PC-3 (cell line): ENCODE data around the gene SLC19A1. TPM values are rescaled to one million over a fixed set of nuclear protein-coding genes. Genes with fewer than 3 reads are reported as not detected.

Experiments used
- ATAC-seq: fragments of 200-7000 bp; cut with Tn5 transposase; 2 replicates; pipeline ENCODE4 v1.9.1; 2020; ENCODE audit warnings: mild to moderate bottlenecking, moderate library complexity
- BruUV-seq: library from RNA; stranded (reverse); fragments of 400-500 nt; replicated peaks from 2 replicates; lab custom pipeline; 2021; lab: Mats Ljungman, UMichigan
- CTCF ChIA-PET: fragments of 300-600 bp; sonication (Branson Sonifier 250); formaldehyde crosslinking; loops from one replicate; lab custom pipeline; 2022; ENCODE audit warnings: antibody characterized with exemption; lab: Charles Lee
- POLR2A ChIA-PET: fragments of 300-600 bp; sonication (Branson Sonifier 250); formaldehyde crosslinking; loops from one replicate; lab custom pipeline; 2022; ENCODE audit warnings: antibody characterized with exemption; ENCODE audit not compliant: unreplicated experiment; lab: Charles Lee
- DNase-seq: peaks from one replicate; pipeline ENCODE4 v3.0.0-alpha.2; 2015
- H2AFZ ChIP-seq: fragments of 300-600 bp; sonication (generic); 2 replicates; pipeline ENCODE4 v1.6.0; 2016; ENCODE audit warnings: antibody characterized with exemption, low read length
- H3F3A ChIP-seq: fragments of 300-600 bp; sonication (generic); one replicate; pipeline ENCODE4 v1.6.0; 2017; ENCODE audit warnings: antibody characterized with exemption, low read length, control low read depth, mild to moderate bottlenecking; ENCODE audit not compliant: unreplicated experiment
- H3K27ac ChIP-seq: fragments of 300-600 bp; sonication (generic); 2 replicates; pipeline ENCODE4 v1.5.1; 2016; ENCODE audit warnings: mild to moderate bottlenecking, low read length
- H3K27me3 ChIP-seq: fragments of 300-600 bp; sonication (generic); 2 replicates; pipeline ENCODE4 v1.6.1; 2016; ENCODE audit warnings: low read length, mixed read lengths
- H3K36me3 ChIP-seq: fragments of 300-600 bp; sonication (generic); 2 replicates; pipeline ENCODE4 v1.6.1; 2016; ENCODE audit warnings: low read depth, mixed run types, low read length, mixed read lengths
- H3K4me1 ChIP-seq: fragments of 300-600 bp; sonication (generic); 2 replicates; pipeline ENCODE4 v1.5.1; 2016; ENCODE audit warnings: low read length; ENCODE audit not compliant: insufficient read depth
- H3K4me2 ChIP-seq: fragments of 300-600 bp; sonication (generic); 2 replicates; pipeline ENCODE4 v1.6.0; 2016; ENCODE audit warnings: low read length
- H3K4me3 ChIP-seq: fragments of 300-600 bp; sonication (generic); 2 replicates; pipeline ENCODE4 v1.5.1; 2016; ENCODE audit warnings: mild to moderate bottlenecking, low read length, mixed read lengths
- H3K79me2 ChIP-seq: fragments of 300-600 bp; sonication (generic); 2 replicates; pipeline ENCODE4 v1.6.1; 2017; ENCODE audit warnings: low read length, mixed read lengths
- H3K9ac ChIP-seq: fragments of 300-600 bp; sonication (generic); 2 replicates; pipeline ENCODE4 v1.6.0; 2016; ENCODE audit warnings: mild to moderate bottlenecking, low read length
- H3K9me2 ChIP-seq: fragments of 300-600 bp; sonication (generic); replicated peaks from 2 replicates; pipeline ENCODE4 v1.6.1; 2016; ENCODE audit warnings: mixed run types, low read length, mixed read lengths
- H3K9me3 ChIP-seq: fragments of 300-600 bp; sonication (generic); 2 replicates; pipeline ENCODE4 v1.6.1; 2016; ENCODE audit warnings: low read length, mixed read lengths
- H4K20me1 ChIP-seq: fragments of 300-600 bp; sonication (generic); 2 replicates; pipeline ENCODE4 v1.6.1; 2016; ENCODE audit warnings: low read length, mixed read lengths
- EZH2 ChIP-seq: fragments of 300-600 bp; sonication (generic); IDR thresholded peaks from one replicate; pipeline ENCODE4 v1.6.1; 2017; ENCODE audit warnings: antibody characterized with exemption, mild to moderate bottlenecking, low read length; ENCODE audit not compliant: unreplicated experiment
- EZH2phosphoT487 ChIP-seq: fragments of 300-600 bp; sonication (generic); IDR thresholded peaks from 2 replicates; pipeline ENCODE4 v1.6.1; 2018; ENCODE audit warnings: mild to moderate bottlenecking, antibody characterized with exemption, low read length, borderline replicate concordance
- intact Hi-C: fragments of 100-400 bp; cut with micrococcal nuclease; formaldehyde crosslinking; loops from 2 replicates; pipeline ENCODE4 v1.9.0; 2023
- microRNA-seq: library from miRNA; unstranded; fragments of <30 nt; microRNA quantifications from one replicate; pipeline ENCODE4 v1.1.0, GENCODE V29; 2020; ENCODE audit not compliant: unreplicated experiment
- total RNA-seq: library from RNA; depleted of rRNA; stranded (reverse); fragments of >200 nt; gene quantifications from 2 replicates; pipeline ENCODE4 v1.2.3, GENCODE V29; 2014; rRNA removed
- TF ChIP-seq, protein P1 (sequence below): fragments of 300-600 bp; sonication (generic); conservative IDR thresholded peaks from 2 replicates; pipeline ENCODE4 v1.5.1; 2017; ENCODE audit warnings: antibody characterized with exemption, low read depth, mild to moderate bottlenecking, low read length

The SLC19A1 gene
- total RNA-seq, 1 experiment from 2014 or later: 54.2 TPM

DNA sequence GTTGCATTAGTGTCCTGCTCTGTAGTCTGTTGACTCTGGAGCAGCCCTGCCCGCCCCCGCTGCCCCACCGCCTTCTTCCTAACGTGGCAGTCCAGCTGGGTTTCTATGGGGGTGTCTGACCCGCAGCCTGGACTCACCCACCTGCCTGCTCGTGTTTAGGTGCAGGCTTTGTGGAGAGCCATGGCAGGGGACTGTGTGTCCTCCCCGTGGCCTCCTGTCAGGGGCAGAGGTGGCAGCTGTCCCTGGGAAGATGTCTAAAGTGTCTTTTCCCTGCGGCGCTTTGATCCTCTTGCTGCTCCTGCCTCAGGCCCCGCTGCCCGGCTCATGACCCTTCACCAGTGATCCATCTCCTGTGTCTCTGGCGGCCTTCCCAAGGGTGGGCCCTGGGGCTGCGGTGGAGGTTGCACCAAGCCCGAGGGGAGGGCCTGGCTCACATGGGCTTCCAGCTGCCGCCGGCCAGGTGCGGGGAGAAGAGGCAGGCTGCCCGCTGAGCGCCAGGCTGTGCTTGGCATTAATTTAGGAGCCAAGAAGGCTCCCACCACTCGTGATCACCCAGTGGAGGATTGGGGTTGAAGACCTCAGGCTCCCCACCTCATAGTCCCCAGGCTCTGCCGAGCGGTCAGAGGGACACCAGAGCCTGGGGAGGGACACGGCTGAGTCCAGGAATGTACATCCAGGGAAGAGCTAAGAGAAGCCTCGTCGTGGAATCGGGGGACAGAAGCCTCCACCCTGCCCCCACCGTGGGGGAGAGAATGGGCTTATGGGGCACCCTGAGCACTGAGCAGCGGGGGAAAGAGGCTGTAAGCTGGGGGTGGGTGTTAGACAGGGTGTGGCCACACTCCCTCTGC, 93.2 kb downstream of the SLC19A1 start:
- no peak overlapping the region for H2AFZ ChIP-seq
- H3K4me1 ChIP-seq: no peaks in the 10 kb centered on the region
- no peaks in the 10 kb centered on the region for H3K27me3 ChIP-seq
- H3K9me3 ChIP-seq: peaks cover 8% of the 10 kb centered on the region; the same call in 1 of the 2 replicates
- no peak overlapping the region for H3K4me2 ChIP-seq
- DNase-seq: no peak
- TF ChIP-seq EZH2: no peak
- TF ChIP-seq, protein P1, sequence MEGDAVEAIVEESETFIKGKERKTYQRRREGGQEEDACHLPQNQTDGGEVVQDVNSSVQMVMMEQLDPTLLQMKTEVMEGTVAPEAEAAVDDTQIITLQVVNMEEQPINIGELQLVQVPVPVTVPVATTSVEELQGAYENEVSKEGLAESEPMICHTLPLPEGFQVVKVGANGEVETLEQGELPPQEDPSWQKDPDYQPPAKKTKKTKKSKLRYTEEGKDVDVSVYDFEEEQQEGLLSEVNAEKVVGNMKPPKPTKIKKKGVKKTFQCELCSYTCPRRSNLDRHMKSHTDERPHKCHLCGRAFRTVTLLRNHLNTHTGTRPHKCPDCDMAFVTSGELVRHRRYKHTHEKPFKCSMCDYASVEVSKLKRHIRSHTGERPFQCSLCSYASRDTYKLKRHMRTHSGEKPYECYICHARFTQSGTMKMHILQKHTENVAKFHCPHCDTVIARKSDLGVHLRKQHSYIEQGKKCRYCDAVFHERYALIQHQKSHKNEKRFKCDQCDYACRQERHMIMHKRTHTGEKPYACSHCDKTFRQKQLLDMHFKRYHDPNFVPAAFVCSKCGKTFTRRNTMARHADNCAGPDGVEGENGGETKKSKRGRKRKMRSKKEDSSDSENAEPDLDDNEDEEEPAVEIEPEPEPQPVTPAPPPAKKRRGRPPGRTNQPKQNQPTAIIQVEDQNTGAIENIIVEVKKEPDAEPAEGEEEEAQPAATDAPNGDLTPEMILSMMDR: no peak
- TF ChIP-seq EZH2phosphoT487: no peak
- ChIA-PET CTCF (no interaction called here), POLR2A (no interaction called here)
- BruUV-seq: no TSS peak
- no peak overlapping the region for H3K9ac ChIP-seq
- H3F3A ChIP-seq: peaks cover 8% of the 10 kb centered on the region
- 0 out of 2 replicates have a peak, but pooled peaks cover 6% of the 10 kb centered on the region for H3K79me2 ChIP-seq
- peaks cover 12% of the 10 kb centered on the region; the same call in 1 of the 2 replicates for H3K36me3 ChIP-seq
- no peak overlapping the region for H3K27ac ChIP-seq
- no peaks in the 10 kb centered on the region for H3K9me2 ChIP-seq
- ATAC-seq: no peak
- no peak overlapping the region for H3K4me3 ChIP-seq
- intact Hi-C loops: no loop called here
- 0 out of 2 replicates have a peak, but pooled peaks cover 6% of the 10 kb centered on the region for H4K20me1 ChIP-seq

DNA sequence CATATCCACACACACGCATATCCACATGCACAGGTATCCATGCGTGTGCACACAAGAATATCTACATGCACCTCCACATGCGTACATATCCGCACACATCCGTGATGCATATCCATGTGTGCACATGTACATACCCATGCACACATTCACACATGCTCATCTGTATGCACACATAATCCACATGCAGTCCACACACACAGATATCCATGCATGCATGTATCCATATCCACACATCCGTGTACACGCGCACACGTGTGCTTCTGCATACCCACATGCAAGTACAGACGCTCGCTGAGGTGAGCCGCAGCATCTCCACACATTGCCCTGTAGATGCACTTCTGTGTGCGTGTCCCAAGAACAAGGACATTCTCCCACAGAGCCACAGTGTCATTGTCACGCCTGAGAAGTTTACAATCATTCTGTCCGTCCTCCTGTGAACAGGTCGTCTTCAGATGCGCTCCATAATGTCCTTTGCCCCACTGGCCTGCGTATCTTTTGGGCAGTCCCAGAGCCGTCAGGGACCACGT, 93.9 kb downstream of the SLC19A1 start:
- POLR2A ChIA-PET: no interaction called here
- no peak overlapping the region for H3K9ac ChIP-seq
- no peak overlapping the region for H3K4me2 ChIP-seq
- 0 out of 2 replicates have a peak, but pooled peaks cover 6% of the 10 kb centered on the region for H4K20me1 ChIP-seq
- intact Hi-C loops: no loop called here
- peaks cover 12% of the 10 kb centered on the region; the same call in 1 of the 2 replicates for H3K36me3 ChIP-seq
- 0 out of 2 replicates have a peak, but pooled peaks cover 6% of the 10 kb centered on the region for H3K79me2 ChIP-seq
- no peak overlapping the region for H3K4me3 ChIP-seq
- DNase-seq: no peak
- BruUV-seq: no TSS peak
- H3K27me3 ChIP-seq: no peaks in the 10 kb centered on the region
- peaks cover 8% of the 10 kb centered on the region; the same call in 1 of the 2 replicates for H3K9me3 ChIP-seq
- ATAC-seq: no peak
- peaks cover 8% of the 10 kb centered on the region for H3F3A ChIP-seq
- TF ChIP-seq EZH2phosphoT487 (no peak), EZH2 (no peak)
- TF ChIP-seq, protein P1: no peak
- no peaks in the 10 kb centered on the region for H3K4me1 ChIP-seq
- no peaks in the 10 kb centered on the region for H3K9me2 ChIP-seq
- CTCF ChIA-PET: no interaction called here
- H3K27ac ChIP-seq: no peak overlapping the region
- no peak overlapping the region for H2AFZ ChIP-seq

Small RNAs within 50 kb of the gene (microRNA-seq; reads per million reads assigned to microRNA genes)
- 8.5 reads per million, percentile 33 among the genes with 10 or more reads in this experiment for gene MIR6815

Other genes with a start within 250 kb of the SLC19A1 start
- gene COL18A1, start 137.3 kb downstream of the SLC19A1 start, total RNA-seq: 77.0 and 85.5 TPM in 2 replicates
- 2.4 and 3.0 TPM in 2 replicates for gene PCBP3, start 101.3 kb upstream of the SLC19A1 start, total RNA-seq